Anterior cingulate cortex (tissue), 58 donors: ENCODE data around the gene SHISA4.
"Not testable (repeated sequence)": the region's sequence is repeated elsewhere in the genome, so short reads cannot be mapped to it uniquely, and the experiment has no call there.

ENCODE experiments used
- DNase-seq, 58 donors: peaks; one replicate each; lab custom pipeline; 2025; lab: John Stamatoyannopoulos, UW

The SHISA4 gene

GRCh38 chr1:201918343-201918742 is 29.6 kb downstream of the SHISA4 start:
- no peak for DNase-seq

GRCh38 chr1:201921952-201922558 is 33.4 kb downstream of the SHISA4 start:
- no peak for DNase-seq

- no peak for DNase-seq
Measured at GRCh38 chr1:201925301-201925567, 36.5 kb downstream of the SHISA4 start.

- no peak for DNase-seq
Measured at GRCh38 chr1:201925981-201926645, 37.4 kb downstream of the SHISA4 start.

GRCh38 chr1:201928266-201928665 is 39.6 kb downstream of the SHISA4 start:
- no peak for DNase-seq

- DNase-seq, result no peak
Measured at GRCh38 chr1:201930137-201930536, 41.4 kb downstream of the SHISA4 start.

GRCh38 chr1:201930803-201931202 is 42.1 kb downstream of the SHISA4 start:
- DNase-seq, result no peak

- DNase-seq, result no peak
Measured at GRCh38 chr1:201933840-201934430, 45.2 kb downstream of the SHISA4 start.

- no peak for DNase-seq
Measured at GRCh38 chr1:201937624-201938213, 49.0 kb downstream of the SHISA4 start.

- DNase-seq, result no peak
Measured at GRCh38 chr1:201938440-201939035, 49.8 kb downstream of the SHISA4 start.

- no peak for DNase-seq
Measured at GRCh38 chr1:201939148-201939547, 50.5 kb downstream of the SHISA4 start.

GRCh38 chr1:201939574-201939973 is 50.9 kb downstream of the SHISA4 start:
- no peak for DNase-seq

- DNase-seq, result not testable (repeated sequence)
Measured at GRCh38 chr1:201940316-201940715, 51.6 kb downstream of the SHISA4 start.

- DNase-seq, result no peak
Measured at GRCh38 chr1:201941420-201942128, 52.9 kb downstream of the SHISA4 start.

GRCh38 chr1:201942129-201942495 is 53.4 kb downstream of the SHISA4 start:
- no peak for DNase-seq
